Endothelial cell of coronary artery (primary cell): ENCODE results near the gene SLC26A1. TPM values are rescaled to one million over a fixed set of nuclear protein-coding genes. Genes with fewer than 3 reads are reported as not detected.

Source experiments
- total RNA-seq: library from RNA; depleted of rRNA; stranded (reverse); fragments of >200 nt; gene quantifications from 2 replicates; pipeline ENCODE4 v1.2.3, GENCODE V29; 2014

Gene SLC26A1, protein sequence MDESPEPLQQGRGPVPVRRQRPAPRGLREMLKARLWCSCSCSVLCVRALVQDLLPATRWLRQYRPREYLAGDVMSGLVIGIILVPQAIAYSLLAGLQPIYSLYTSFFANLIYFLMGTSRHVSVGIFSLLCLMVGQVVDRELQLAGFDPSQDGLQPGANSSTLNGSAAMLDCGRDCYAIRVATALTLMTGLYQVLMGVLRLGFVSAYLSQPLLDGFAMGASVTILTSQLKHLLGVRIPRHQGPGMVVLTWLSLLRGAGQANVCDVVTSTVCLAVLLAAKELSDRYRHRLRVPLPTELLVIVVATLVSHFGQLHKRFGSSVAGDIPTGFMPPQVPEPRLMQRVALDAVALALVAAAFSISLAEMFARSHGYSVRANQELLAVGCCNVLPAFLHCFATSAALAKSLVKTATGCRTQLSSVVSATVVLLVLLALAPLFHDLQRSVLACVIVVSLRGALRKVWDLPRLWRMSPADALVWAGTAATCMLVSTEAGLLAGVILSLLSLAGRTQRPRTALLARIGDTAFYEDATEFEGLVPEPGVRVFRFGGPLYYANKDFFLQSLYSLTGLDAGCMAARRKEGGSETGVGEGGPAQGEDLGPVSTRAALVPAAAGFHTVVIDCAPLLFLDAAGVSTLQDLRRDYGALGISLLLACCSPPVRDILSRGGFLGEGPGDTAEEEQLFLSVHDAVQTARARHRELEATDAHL
- 0.09 TPM in 1 of 2 replicates, not detected in the other for total RNA-seq

GRCh38 chr4:993111-994029 is at the start of gene SLC26A1:
Gene SLC26A1, minus strand, starts transcription at chr4:993404. Its CDS starts 1,701 bp downstream, at chr4:991703.

DNA sequence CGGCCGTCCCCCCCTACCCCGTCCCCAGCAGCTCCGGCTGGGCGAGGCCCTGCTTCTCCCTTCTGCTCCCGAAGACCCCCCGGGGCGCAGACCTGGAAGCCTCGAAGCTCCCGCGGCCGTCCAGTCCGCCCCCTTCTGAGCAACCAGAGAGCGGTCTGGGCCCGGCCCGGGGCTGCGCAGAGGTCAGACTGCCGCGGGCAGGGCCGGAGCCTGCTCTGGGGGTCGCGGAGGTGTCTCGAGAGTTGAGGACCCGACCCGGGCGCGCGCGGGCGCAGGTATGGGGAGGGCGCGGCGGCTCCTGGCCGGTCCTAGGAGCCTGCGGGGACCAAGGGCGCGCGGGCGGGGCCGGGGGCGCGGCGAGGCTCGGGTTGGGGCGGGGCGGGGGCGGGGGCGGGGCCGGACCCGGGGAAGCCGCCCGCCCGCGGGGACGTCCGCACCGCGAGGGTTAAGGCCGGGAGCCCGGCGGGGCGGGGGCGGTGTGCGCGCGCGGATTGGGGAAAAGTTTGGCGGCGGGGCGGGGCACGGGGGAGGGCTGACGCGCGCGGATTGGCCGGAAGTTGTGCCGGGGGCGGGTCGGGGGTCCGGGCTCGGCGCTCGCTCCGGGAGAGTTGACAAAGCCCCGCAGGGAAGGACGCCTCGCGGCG is 17.9 kb upstream of the SLC26A1 start, which contains the start of gene FGFRL1:
TSS of gene FGFRL1 (plus strand) at position 605 of the 644 bp plus-strand sequence. CDS start 860 bp downstream, outside the sequence.

DNA sequence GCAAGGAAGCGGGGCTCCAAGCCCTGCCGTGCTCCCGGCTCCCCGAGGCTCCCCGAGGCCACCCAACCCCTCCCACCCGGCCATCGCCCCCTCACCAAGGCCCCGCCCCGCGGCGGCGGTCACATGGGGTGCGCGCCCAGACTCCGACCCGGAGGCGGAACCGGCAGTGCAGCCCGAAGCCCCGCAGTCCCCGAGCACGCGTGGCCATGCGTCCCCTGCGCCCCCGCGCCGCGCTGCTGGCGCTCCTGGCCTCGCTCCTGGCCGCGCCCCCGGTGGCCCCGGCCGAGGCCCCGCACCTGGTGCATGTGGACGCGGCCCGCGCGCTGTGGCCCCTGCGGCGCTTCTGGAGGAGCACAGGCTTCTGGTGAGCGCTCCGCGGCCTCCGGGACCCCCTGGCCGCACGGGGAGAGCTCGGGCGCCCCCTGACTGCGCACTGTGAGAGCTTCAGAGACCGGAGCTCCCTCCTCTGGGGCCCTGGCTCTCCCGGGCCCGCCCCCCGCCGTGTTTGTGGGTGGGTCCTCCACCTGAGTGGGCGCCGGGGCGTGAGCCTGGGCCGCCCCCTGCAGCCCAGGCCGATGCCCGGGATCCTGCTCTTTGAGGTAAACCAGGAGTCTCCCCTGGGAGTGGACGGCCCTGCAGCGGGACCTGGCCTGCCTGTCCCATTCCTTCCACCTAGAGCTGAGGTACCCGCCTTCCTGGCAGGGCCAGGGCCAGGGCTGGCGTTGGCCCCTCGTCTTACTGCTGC is 6.2 kb downstream of the SLC26A1 start, which contains the start of gene IDUA:
TSS of gene IDUA (plus strand) at position 166 of the 745 bp plus-strand sequence. CDS start at position 207, 41 bp downstream.

DNA sequence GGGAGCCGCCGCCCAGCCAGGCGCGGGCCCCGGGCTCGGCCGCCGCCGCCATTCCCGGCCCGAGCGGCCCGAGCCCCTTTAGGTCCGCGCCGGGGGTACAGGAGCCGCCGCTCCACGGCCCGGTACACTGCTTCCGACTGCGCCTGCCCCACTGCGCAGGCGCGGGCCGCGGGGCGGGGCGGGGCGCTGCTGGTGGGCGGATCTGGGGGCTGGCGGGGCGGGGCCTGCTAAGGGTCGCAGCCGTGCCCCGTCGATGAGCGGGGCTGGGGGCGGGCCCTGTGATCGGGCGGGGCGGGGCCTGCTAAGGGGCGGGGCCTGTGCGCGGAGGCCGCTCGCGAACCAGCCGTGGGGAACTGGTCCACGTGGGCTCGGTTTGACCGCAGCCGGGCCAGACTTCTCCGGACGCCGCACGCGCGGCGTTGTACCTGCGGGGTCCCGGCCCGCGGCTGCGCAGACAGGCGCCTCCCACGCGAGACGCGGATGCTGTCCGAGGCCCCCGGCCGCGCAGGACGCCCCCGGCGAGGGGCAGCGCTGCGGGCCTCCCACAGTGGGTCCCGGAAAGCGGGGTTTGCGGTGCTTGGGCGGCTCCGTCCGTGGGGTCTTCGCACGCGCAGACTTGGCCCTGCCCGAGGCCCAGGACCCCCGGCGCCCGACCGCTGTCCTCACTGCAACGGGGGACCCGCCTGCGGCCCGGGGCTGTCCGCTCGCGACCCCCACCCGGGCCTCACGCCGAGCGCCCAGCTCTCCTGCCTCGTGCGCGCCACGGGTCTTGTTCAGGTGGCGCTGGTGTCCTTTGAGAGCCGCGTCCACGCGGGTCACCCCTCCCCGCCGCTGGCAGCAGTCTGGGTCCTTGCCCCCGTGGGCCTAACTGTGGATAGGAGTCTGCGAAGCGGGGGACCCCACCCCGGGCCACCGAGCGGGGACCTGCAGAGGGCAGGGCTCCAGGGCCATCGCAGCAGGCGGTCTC is 19.5 kb downstream of the SLC26A1 start, which contains the start of gene DGKQ:
TSS of gene DGKQ (minus strand) at position 139 of the 967 bp plus-strand sequence. CDS start at position 52, 87 bp downstream.

Other genes starting within 250 kb of the SLC26A1 start
- gene CPLX1, start 167.3 kb downstream of the SLC26A1 start, total RNA-seq, result 0.47 and 8.0 TPM in 2 replicates
- 53.4 and 58.9 TPM in 2 replicates for gene GAK, start 61.1 kb downstream of the SLC26A1 start, total RNA-seq
- gene TMEM175, start 60.9 kb downstream of the SLC26A1 start, total RNA-seq, result 8.0 and 8.4 TPM in 2 replicates
- gene DGKQ, start 19.8 kb downstream of the SLC26A1 start, total RNA-seq, result 18.4 and 23.4 TPM in 2 replicates
- 10.1 and 13.6 TPM in 2 replicates for gene IDUA, start 6.4 kb downstream of the SLC26A1 start, total RNA-seq
- 12.0 TPM in 2 replicates for gene FGFRL1, start 18.2 kb upstream of the SLC26A1 start, total RNA-seq
- 0.09 and 0.63 TPM in 2 replicates for gene RNF212, start 120.2 kb upstream of the SLC26A1 start, total RNA-seq
- gene SPON2, start 179.2 kb upstream of the SLC26A1 start, total RNA-seq, result 0.09 and 1.6 TPM in 2 replicates